ENCODE data around the gene SEPTIN1. TPM values are rescaled to one million over a fixed set of nuclear protein-coding genes. Genes with fewer than 3 reads are reported as not detected.

The SEPTIN1 gene
- total RNA-seq, 1 experiment from 2014 or later = 3.4 TPM

DNA sequence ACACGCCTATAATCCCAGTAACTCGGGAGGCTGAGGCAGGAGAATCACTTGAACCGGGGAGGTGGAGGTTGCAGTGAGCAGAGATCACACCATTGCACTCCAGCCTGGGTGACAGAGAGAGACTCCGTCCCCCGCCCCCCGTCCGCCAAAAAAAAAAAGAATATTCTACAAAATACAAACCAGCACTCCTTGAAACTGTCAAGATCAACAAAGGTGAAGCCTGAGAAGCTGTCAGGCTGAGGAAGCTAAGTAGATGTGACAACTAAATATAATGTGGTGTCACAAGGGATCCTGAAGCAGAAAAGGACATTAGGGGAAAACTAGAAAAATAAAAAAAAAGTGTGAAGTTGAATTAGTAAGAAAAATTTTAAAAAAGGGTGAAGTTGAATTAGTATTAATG is 33.4 kb downstream of the SEPTIN1 start:
- RAD21 ChIA-PET (ENCODE audit: low non-redundant PET in 1 of 2, low total read pairs in 2 of 2, uncharacterized antibody in 2 of 2, unreplicated experiment in 2 of 2) = no interaction called here
- Histone ChIP-seq H3K36me3 (ENCODE audit: control insufficient read depth in 1 of 2, insufficient read depth in 2 of 2, low read length in 2 of 2) (peaks cover 9 to 30% of the 10 kb centered on the region in 2 experiments; a peak in 2 of 4 replicates), H3K9me3 (ENCODE audit: control insufficient read depth in 1 of 2, insufficient read depth in 1 of 2, low read depth in 1 of 2, low read length in 2 of 2) (no peaks in the 10 kb centered on the region), H3K4me1 (ENCODE audit: control insufficient read depth in 1 of 2, insufficient read depth in 2 of 2, low read length in 2 of 2) (peaks cover 25 to 27% of the 10 kb centered on the region in 2 experiments), H3K9ac (ENCODE audit: low read length) (no peak overlapping the region), H3K4me2 (ENCODE audit: low read length) (no peak overlapping the region), H2AFZ (ENCODE audit: low read depth, low read length, poor library complexity, severe bottlenecking) (no peak overlapping the region), H3K4me3 (replicated peaks in 1 of 2; ENCODE audit: low read depth in 1 of 2, low read length in 2 of 2) (no peak overlapping the region), H3K27ac (ENCODE audit: low read depth, low read length) (no peak overlapping the region), H3K27me3 (ENCODE audit: insufficient read depth, low read length) (no peaks in the 10 kb centered on the region), H3K79me2 (ENCODE audit: insufficient read depth, low read length) (peaks cover 19% of the 10 kb centered on the region), H4K20me1 (ENCODE audit: insufficient read depth) (no peaks in the 10 kb centered on the region), H3K9me2 (ENCODE audit: insufficient read depth) (no peaks in the 10 kb centered on the region)
- DNase-seq (ENCODE audit: low read depth, low spot score) (no peak), ATAC-seq (no peak)
- intact Hi-C loops (cut with micrococcal nuclease) = no loop called here
- no peak for TF ChIP-seq POLR2A (IDR thresholded peaks at IDR 0.05; ENCODE audit: borderline replicate concordance, extremely low read depth, insufficient read depth, insufficient read length)
- TF ChIP-seq POLR2AphosphoS5 (IDR thresholded peaks at IDR 0.05; ENCODE audit: low read depth, low read length) = no peak
- TF ChIP-seq REST (IDR thresholded peaks at IDR 0.05; ENCODE audit: low read depth) = no peak
- TF ChIP-seq, protein P1, sequence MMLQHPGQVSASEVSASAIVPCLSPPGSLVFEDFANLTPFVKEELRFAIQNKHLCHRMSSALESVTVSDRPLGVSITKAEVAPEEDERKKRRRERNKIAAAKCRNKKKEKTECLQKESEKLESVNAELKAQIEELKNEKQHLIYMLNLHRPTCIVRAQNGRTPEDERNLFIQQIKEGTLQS (IDR thresholded peaks at IDR 0.05) = no peak
- TF ChIP-seq SRF (IDR thresholded peaks at IDR 0.05; ENCODE audit: low read depth) = no peak
- TF ChIP-seq CTCF (IDR thresholded peaks at IDR 0.05 in 2 of 3, conservative IDR thresholded peaks at IDR 0.05 in 1 of 3; ENCODE audit: borderline replicate concordance in 1 of 3, insufficient read depth in 1 of 3, low read depth in 2 of 3, low read length in 2 of 3) = no peak
- TF ChIP-seq MAX (IDR thresholded peaks at IDR 0.05) = no peak
- TF ChIP-seq EZH2phosphoT487 (IDR thresholded peaks at IDR 0.05; ENCODE audit: borderline replicate concordance) = no peak
- TF ChIP-seq ZBTB33 (IDR thresholded peaks at IDR 0.05; ENCODE audit: extremely low read depth, insufficient replicate concordance, low read length) = no peak
- TF ChIP-seq SP1 (IDR thresholded peaks at IDR 0.05; ENCODE audit: low read depth) = no peak
- no peak for TF ChIP-seq FOSL1 (IDR thresholded peaks at IDR 0.05; ENCODE audit: low read depth)
- no peak for TF ChIP-seq EGR1 (IDR thresholded peaks at IDR 0.05; ENCODE audit: low read depth)
- no peak for TF ChIP-seq ELF1 (IDR thresholded peaks at IDR 0.05; ENCODE audit: borderline replicate concordance, low read depth)
- TF ChIP-seq JUND (IDR thresholded peaks at IDR 0.05) = no peak
- TF ChIP-seq EZH2 (IDR thresholded peaks at IDR 0.05) = no peak
- no peak for TF ChIP-seq CBX3 (IDR thresholded peaks at IDR 0.05; ENCODE audit: low read depth)
- TF ChIP-seq TCF7L2 (IDR thresholded peaks at IDR 0.05; ENCODE audit: borderline replicate concordance, extremely low read depth, insufficient read depth, insufficient read length) = no peak
- CTCF ChIA-PET = no interaction called here
- no TSS peak for BruUV-seq (replicated peaks)
- POLR2A ChIA-PET = no interaction called here

Measured in HCT116 (cell line).